VCaP (cell line): Measurements from ENCODE around the gene RAP1A.
"Not testable (repeated sequence)": the region's sequence is repeated elsewhere in the genome, so short reads cannot be mapped to it uniquely, and the experiment has no call there.

Source experiments
- H3K27ac ChIP-seq: fragments of 450-650 bp; 2 replicates; pipeline ENCODE4 v1.5.1; 2017
- CTCF ChIP-seq: fragments of 450-650 bp; conservative IDR thresholded peaks from 2 replicates; pipeline ENCODE4 v1.5.1; 2017; ENCODE audit warnings: mild to moderate bottlenecking, moderate library complexity

The RAP1A gene

GRCh38 chr1:111624382-111624781, 4.8 kb downstream of the RAP1A start:
- no peak overlapping the region for H3K27ac ChIP-seq

GRCh38 chr1:111625276-111625675, 5.7 kb downstream of the RAP1A start:
- TF ChIP-seq CTCF: no peak
- H3K27ac ChIP-seq: no peak overlapping the region

More at GRCh38 chr1:111624382-111624781, 4.8 kb downstream of the RAP1A start:
- TF ChIP-seq CTCF: no peak

- H3K27ac ChIP-seq: no peak overlapping the region
- no peak for TF ChIP-seq CTCF
Measured at GRCh38 chr1:111628153-111628552, 8.6 kb downstream of the RAP1A start.

- no peak for TF ChIP-seq CTCF
- no peak overlapping the region for H3K27ac ChIP-seq
Measured at GRCh38 chr1:111629190-111629954, 9.8 kb downstream of the RAP1A start.

- TF ChIP-seq CTCF: no peak
- H3K27ac ChIP-seq: no peak overlapping the region
Measured at GRCh38 chr1:111630567-111630966, 11.0 kb downstream of the RAP1A start.

- H3K27ac ChIP-seq: no peak overlapping the region
- no peak for TF ChIP-seq CTCF
Measured at GRCh38 chr1:111631502-111631901, 11.9 kb downstream of the RAP1A start.

- H3K27ac ChIP-seq: not testable (repeated sequence)
Measured at GRCh38 chr1:111632771-111633170, 13.2 kb downstream of the RAP1A start.

GRCh38 chr1:111633736-111634247, 14.2 kb downstream of the RAP1A start:
- no peak for TF ChIP-seq CTCF
- H3K27ac ChIP-seq: no peak overlapping the region
